Measurements from ENCODE around the gene EIF4E2.
"Not testable (repeated sequence)": the region's sequence is repeated elsewhere in the genome, so short reads cannot be mapped to it uniquely, and the experiment has no call there.

Gene EIF4E2

DNA sequence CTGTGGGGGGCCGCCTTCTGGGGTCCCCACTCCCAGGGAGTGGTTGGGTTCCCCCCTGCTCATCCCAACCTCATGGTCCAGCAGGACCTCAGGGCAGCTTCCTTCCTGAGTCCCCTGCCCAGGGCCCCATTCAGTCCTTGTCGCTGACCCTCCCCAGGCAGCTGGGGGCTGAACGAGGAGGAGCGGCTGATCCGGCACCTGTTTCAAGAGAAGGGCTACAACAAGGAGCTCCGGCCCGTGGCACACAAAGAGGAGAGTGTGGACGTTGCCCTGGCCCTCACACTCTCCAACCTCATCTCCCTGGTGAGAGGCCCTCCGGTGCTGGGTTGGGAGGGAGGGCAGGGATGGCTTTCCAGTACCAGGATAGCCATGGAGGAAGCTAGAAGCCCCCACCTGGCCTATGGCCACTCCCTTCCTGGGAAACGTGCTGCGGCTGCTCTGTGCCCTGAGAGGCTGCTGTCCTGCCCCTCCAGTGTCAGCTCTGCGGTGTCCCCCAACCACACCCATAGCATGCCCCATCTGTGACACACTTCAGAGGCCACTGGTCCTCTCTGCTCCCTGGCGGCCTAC lies 24.0 kb upstream of the EIF4E2 start:
- TF ChIP-seq, protein P1, sequence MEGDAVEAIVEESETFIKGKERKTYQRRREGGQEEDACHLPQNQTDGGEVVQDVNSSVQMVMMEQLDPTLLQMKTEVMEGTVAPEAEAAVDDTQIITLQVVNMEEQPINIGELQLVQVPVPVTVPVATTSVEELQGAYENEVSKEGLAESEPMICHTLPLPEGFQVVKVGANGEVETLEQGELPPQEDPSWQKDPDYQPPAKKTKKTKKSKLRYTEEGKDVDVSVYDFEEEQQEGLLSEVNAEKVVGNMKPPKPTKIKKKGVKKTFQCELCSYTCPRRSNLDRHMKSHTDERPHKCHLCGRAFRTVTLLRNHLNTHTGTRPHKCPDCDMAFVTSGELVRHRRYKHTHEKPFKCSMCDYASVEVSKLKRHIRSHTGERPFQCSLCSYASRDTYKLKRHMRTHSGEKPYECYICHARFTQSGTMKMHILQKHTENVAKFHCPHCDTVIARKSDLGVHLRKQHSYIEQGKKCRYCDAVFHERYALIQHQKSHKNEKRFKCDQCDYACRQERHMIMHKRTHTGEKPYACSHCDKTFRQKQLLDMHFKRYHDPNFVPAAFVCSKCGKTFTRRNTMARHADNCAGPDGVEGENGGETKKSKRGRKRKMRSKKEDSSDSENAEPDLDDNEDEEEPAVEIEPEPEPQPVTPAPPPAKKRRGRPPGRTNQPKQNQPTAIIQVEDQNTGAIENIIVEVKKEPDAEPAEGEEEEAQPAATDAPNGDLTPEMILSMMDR (IDR thresholded peaks at IDR 0.05; ENCODE audit: low read depth, low read length), result no peak
- DNase-seq (ENCODE audit: extremely low read depth, low read depth), result no peak

DNA sequence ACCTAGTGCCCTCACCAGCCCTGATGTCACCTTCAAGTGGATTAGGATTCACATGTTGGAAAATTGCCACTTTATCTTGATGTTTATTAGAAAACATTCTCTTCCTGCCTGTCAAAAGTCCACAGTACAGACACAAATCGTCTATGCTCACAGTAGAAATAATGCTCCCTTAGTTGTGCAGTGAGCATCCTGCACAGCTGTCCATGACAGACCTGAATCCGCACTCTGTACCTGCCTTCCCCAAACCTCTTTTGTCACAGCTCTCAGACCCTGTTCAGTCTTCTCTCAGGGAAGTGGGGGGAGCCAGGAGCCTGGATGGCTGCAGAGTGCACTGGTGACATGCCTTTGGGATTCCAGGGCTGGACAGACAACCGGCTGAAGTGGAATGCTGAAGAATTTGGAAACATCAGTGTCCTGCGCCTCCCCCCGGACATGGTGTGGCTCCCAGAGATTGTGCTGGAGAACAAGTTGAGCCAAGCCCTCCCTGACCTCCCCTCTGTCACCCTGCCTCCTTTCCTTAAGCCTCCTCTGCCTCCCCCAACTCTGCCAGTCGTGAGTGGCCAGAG lies 22.5 kb upstream of the EIF4E2 start:
- TF ChIP-seq, protein P1 (IDR thresholded peaks at IDR 0.05; ENCODE audit: low read depth, low read length), result no peak
- DNase-seq (ENCODE audit: extremely low read depth, low read depth), result no peak

DNA sequence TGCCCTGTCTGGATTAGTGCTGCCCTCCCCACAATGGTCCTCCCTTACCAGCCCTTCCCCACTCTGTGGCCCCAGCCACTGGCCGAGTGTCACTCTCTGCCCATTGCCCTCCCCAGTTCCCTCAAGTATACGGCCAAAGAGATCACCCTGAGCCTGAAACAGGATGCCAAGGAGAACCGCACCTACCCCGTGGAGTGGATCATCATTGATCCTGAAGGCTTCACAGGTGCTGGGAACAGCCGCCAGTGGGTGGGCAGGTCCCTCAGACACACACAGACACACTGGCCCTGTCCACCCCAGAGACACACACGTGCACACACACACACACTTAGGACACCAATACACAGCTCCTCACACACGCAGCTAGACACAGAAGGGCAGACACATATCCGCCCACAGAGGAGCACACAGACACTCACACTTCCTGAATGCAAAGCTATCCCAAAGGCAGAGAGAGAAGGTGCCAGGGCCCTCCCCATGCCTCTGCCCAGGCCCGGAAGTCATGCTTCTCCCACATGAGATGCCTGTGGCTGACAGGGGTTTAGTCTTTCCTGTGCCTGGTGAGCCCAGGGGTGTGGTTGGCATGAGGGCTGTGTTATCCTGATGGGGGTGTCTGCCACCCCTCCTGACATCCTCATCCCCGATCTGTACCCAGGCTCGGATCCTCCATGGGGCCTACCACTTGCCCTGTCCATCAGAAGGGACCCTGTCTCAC lies 21.6 kb upstream of the EIF4E2 start:
- DNase-seq (ENCODE audit: extremely low read depth, low read depth), result no peak
- TF ChIP-seq, protein P1 (IDR thresholded peaks at IDR 0.05; ENCODE audit: low read depth, low read length), result no peak

DNA sequence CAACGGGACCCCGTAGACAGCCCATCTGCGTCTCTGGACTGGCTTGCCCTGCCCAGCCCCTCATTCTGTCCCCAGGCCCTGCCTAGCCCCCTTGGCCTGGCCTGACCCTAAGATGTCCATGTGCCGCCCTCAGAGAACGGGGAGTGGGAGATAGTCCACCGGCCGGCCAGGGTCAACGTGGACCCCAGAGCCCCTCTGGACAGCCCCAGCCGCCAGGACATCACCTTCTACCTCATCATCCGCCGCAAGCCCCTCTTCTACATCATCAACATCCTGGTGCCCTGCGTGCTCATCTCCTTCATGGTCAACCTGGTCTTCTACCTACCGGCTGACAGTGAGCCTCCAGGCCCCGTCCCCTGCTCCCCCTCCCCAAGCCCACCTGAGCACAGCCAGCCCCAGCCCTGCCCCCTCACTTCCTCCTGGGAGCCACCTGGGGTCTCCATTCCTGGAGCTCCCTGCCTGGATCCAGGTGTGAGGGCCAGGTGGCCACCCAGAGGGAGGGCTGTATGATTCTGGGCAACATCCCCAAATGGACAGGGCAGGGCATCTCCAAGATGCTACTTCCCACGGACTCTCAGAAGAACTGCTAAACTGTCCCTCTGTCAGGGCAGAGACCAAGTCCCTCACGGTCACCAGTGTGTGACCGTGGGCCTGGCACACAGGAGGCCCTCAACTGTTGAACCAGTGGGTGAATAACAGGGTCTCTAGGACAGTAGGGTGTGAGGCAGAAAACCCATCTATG lies 20.5 kb upstream of the EIF4E2 start:
- TF ChIP-seq, protein P1 (IDR thresholded peaks at IDR 0.05; ENCODE audit: low read depth, low read length), result no peak
- no peak for DNase-seq (ENCODE audit: extremely low read depth, low read depth)

DNA sequence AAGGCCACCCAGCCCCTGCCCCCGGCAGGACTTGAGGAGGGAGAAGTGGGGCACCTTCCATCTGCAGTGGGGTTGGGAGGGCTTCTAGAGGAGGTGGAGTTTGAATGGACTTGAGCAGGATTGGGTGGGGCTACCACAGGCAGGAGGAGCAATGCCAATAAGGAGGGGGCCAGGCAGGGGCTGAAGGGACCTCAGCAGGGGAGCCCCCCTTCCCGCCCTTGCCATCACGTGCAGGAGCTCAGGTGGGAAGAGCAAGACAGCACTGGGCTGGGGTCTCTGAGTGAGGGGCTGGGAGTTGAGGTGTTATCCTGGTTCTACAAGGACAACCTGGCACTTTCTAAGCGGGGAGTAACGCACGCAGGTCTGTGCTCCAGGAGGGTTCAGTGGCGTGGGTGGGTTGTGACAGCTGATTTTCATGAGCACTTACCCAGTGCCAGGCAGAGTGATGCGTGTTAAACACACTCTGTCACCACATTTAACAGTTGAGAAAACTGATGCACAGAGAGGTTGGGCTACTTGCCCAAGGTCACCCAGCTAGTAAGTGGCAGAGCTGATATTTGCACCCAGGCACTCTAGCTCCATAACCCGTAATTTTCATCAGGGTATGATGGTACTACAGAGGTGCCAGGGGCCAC lies 19.7 kb upstream of the EIF4E2 start:
- no peak for DNase-seq (ENCODE audit: extremely low read depth, low read depth)
- TF ChIP-seq, protein P1 (IDR thresholded peaks at IDR 0.05; ENCODE audit: low read depth, low read length), result no peak

DNA sequence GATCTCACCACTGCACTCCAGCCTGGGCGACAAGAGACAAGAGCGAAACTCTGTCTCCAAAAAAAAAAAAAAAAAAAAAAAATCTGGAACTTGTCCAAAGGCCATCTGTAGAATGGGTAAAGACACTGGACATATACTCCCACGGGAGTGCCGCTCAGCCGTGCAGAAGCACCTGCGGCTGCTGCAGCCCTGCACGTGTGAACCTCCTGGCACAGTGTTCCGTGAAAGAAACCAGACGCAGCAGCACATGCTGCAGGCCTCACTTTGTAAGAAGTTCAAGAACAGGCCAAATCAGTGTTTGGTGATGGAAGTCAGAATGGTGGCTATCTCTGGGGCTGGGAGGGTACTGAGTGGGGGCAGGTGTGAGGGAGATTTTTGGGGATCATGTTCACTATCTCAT lies 18.1 kb upstream of the EIF4E2 start:
- TF ChIP-seq, protein P1 (IDR thresholded peaks at IDR 0.05; ENCODE audit: low read depth, low read length), result no peak

DNA sequence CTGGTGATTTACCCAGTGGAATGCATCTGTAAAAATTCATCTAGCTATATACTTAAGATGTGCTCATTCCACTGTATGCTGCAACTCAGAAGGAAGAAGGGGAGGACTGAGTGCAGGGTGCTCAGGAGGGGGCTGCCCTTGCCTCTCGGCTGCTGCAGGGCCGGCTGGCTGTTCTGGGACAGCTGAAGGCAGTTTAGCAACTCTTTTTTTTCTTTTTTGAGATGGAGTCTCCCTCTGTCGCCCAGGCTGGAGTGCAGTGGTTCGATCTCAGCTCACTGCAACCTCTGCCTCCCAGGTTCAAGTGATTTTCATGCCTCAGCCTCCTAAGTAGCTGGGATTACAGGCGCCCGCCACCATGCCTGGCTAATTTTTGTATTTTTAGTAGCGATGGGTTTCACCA lies 17.7 kb upstream of the EIF4E2 start:
- DNase-seq (ENCODE audit: extremely low read depth, low read depth), result not testable (repeated sequence)

More for the DNA sequence above, 18.1 kb upstream of the EIF4E2 start:
- DNase-seq (ENCODE audit: extremely low read depth, low read depth), result no peak

All from AG09319 (cell line).